ENCODE data around the gene ADCY7. TPM values are rescaled to one million over a fixed set of nuclear protein-coding genes. Genes with fewer than 3 reads are reported as not detected.
A peak's percentile ranks its signal among the peaks of the same experiment; 100 is the strongest.

ADCY7 gene
- total RNA-seq, 1 experiment from 2014 or later: 4.0 TPM

DNA sequence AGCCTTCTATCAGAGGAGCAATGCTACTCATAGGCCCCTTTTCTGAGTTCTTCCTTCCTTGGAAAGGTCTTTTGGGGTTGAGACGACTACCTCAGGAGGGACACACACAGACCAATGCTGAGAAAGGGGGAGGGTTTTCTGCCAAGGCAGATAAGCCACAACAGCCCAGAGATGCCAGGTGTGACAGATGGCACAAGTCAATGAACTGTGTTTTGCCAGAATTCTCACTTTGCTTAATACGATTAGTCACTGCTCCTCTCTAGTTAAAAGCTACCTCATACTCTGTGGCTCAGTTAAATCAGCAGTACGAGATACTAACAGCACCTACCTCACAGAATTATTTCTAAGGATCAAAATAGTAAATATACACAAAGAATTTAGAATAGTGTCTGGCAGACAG, 94.4 kb downstream of the ADCY7 start:
- WGBS (ENCODE audit: extremely low coverage, insufficient read length, low lambda C conversion rate): no CpG with 5 or more reads among the region's 3 CpGs
- Histone ChIP-seq H2BK120ac (ENCODE audit: low read depth, low read length, poor library complexity, severe bottlenecking) (no peak overlapping the region), H3K23me2 (ENCODE audit: insufficient read length, low read depth, low read length, poor library complexity, severe bottlenecking) (no peaks in the 10 kb centered on the region), H4K5ac (ENCODE audit: insufficient read length, low read depth, low read length) (no peak overlapping the region), H3K4me1 (ENCODE audit: insufficient read depth, low read length) (no peaks in the 10 kb centered on the region), H2BK12ac (ENCODE audit: insufficient read length, low read depth, low read length) (no peak overlapping the region), H3K9me3 (ENCODE audit: control insufficient read depth, low read depth, low read length) (no peaks in the 10 kb centered on the region), H3K79me1 (ENCODE audit: insufficient read depth, low read depth, low read length, poor library complexity, severe bottlenecking) (no peaks in the 10 kb centered on the region), H3K4ac (ENCODE audit: low read depth, low read length) (no peak overlapping the region), H4K8ac (replicated peaks; ENCODE audit: insufficient read length, low read depth, low read length) (no peak overlapping the region), H3K9ac (ENCODE audit: extremely low read depth, insufficient read length, low read length) (no peak overlapping the region), H3K27ac (ENCODE audit: insufficient read length, low read depth, low read length) (no peak overlapping the region), H3K4me2 (ENCODE audit: insufficient read depth, insufficient read length, low read length) (no peak overlapping the region), H2BK20ac (ENCODE audit: low read depth, low read length, poor library complexity, severe bottlenecking) (no peak overlapping the region), H3K14ac (ENCODE audit: insufficient read depth, low read length) (no peak overlapping the region), H2AFZ (ENCODE audit: low read length) (no peak overlapping the region), H2BK5ac (ENCODE audit: insufficient read length, low read length) (no peak overlapping the region), H4K91ac (ENCODE audit: insufficient read length, low read depth, low read length) (no peak overlapping the region), H3K79me2 (ENCODE audit: insufficient read depth, low read length) (no peaks in the 10 kb centered on the region; the same call in 1 of the 2 replicates), H3K18ac (ENCODE audit: insufficient read length, low read depth, low read length) (no peak overlapping the region), H4K20me1 (ENCODE audit: control insufficient read depth, insufficient read depth, insufficient read length) (no peaks in the 10 kb centered on the region), H3K56ac (ENCODE audit: insufficient read length, low read depth, low read length) (no peak overlapping the region), H3K23ac (ENCODE audit: insufficient read length, low read depth, low read length) (no peak overlapping the region), H3T11ph (ENCODE audit: low read length) (no peak overlapping the region), H2AK5ac (ENCODE audit: insufficient read length, low read length) (no peak overlapping the region), H3K27me3 (ENCODE audit: insufficient read depth, low read length) (no peaks in the 10 kb centered on the region), H2BK15ac (ENCODE audit: low read depth, low read length) (no peak overlapping the region)
- Mint-ChIP-seq H3K9me3 (no peaks in the 10 kb centered on the region), H3K27me3 (ENCODE audit: low read depth) (no peaks in the 10 kb centered on the region), H3K27ac (0 out of 7 replicates have a peak overlapping the region, but pooled peaks of 1 of the 3 experiments have one; percentile 41), H3K4me1 (peaks cover 7 to 11% of the 10 kb centered on the region in 2 experiments), H3K4me3 (no peak overlapping the region), H3K36me3 (ENCODE audit: insufficient read depth in 1 of 3, low read depth in 3 of 3) (peaks cover 24 to 64% (median 42%) of the 10 kb centered on the region in 3 experiments; a peak in 6 of 7 replicates)
- TF ChIP-seq CTCF (conservative IDR thresholded peaks at IDR 0.05): no peak
- no peak for DNase-seq

All from H9 (cell line).